NCI-H2107 (cell line): ENCODE measurements around the gene SLFN5.
"Not testable (repeated sequence)": the region's sequence is repeated elsewhere in the genome, so short reads cannot be mapped to it uniquely, and the experiment has no call there.

Experiments
- DNase-seq: peaks from one replicate; lab custom pipeline; 2025; lab: John Stamatoyannopoulos, UW

SLFN5 gene

GRCh38 chr17:35242805-35243560, at the start of gene SLFN5:
Gene SLFN5, plus strand, starts transcription at chr17:35243072. Its CDS starts 15,619 bp downstream, at chr17:35258691.
- DNase-seq = peak; percentile 80

GRCh38 chr17:35194001-35194400, 48.9 kb upstream of the SLFN5 start, which contains the start of gene SLC35G3:
Gene SLC35G3, minus strand, starts transcription at chr17:35194393. Its CDS starts 86 bp downstream, at chr17:35194307.
- DNase-seq = not testable (repeated sequence)

GRCh38 chr17:35195062-35195461, 47.8 kb upstream of the SLFN5 start:
- not testable (repeated sequence) for DNase-seq

GRCh38 chr17:35202582-35202981, 40.3 kb upstream of the SLFN5 start:
- DNase-seq = not testable (repeated sequence)

- no peak for DNase-seq
Observed at GRCh38 chr17:35210741-35211140, 32.1 kb upstream of the SLFN5 start.

- no peak for DNase-seq
Observed at GRCh38 chr17:35212668-35213067, 30.2 kb upstream of the SLFN5 start.

- DNase-seq = no peak
Observed at GRCh38 chr17:35213412-35213940, 29.4 kb upstream of the SLFN5 start.

GRCh38 chr17:35214192-35214591, 28.7 kb upstream of the SLFN5 start:
- no peak for DNase-seq

GRCh38 chr17:35214631-35215273, 28.1 kb upstream of the SLFN5 start:
- no peak for DNase-seq

- DNase-seq = no peak
Observed at GRCh38 chr17:35217107-35217506, 25.8 kb upstream of the SLFN5 start.

- no peak for DNase-seq
Observed at GRCh38 chr17:35218915-35219314, 24.0 kb upstream of the SLFN5 start.

- no peak for DNase-seq
Observed at GRCh38 chr17:35222452-35222851, 20.4 kb upstream of the SLFN5 start.

GRCh38 chr17:35224436-35224835, 18.4 kb upstream of the SLFN5 start:
- DNase-seq = no peak

GRCh38 chr17:35227546-35227945, 15.3 kb upstream of the SLFN5 start:
- no peak for DNase-seq

- DNase-seq = no peak
Observed at GRCh38 chr17:35229638-35230037, 13.2 kb upstream of the SLFN5 start.

GRCh38 chr17:35234315-35234714, 8.6 kb upstream of the SLFN5 start:
- not testable (repeated sequence) for DNase-seq

- no peak for DNase-seq
Observed at GRCh38 chr17:35235289-35235688, 7.6 kb upstream of the SLFN5 start.

- no peak for DNase-seq
Observed at GRCh38 chr17:35235917-35236316, 7.0 kb upstream of the SLFN5 start.

- no peak for DNase-seq
Observed at GRCh38 chr17:35236821-35237220, 6.1 kb upstream of the SLFN5 start.

- no peak for DNase-seq
Observed at GRCh38 chr17:35238821-35239220, 4.1 kb upstream of the SLFN5 start.

GRCh38 chr17:35239823-35240222, 3.0 kb upstream of the SLFN5 start:
- DNase-seq = no peak

- DNase-seq = no peak
Observed at GRCh38 chr17:35240861-35241260, 2.0 kb upstream of the SLFN5 start.

GRCh38 chr17:35241520-35241919, 1.4 kb upstream of the SLFN5 start:
- no peak for DNase-seq
